Measurements from ENCODE around the gene DNM1. TPM values are rescaled to one million over a fixed set of nuclear protein-coding genes. Genes with fewer than 3 reads are reported as not detected.

The DNM1 gene
- total and polyA plus RNA-seq, 10 of the 15 experiments (the other 5 are each of a cell fraction or from before 2014, with no cell fraction given), result 0.06 to 0.67 (median 0.19) TPM; not detected in 3

DNA sequence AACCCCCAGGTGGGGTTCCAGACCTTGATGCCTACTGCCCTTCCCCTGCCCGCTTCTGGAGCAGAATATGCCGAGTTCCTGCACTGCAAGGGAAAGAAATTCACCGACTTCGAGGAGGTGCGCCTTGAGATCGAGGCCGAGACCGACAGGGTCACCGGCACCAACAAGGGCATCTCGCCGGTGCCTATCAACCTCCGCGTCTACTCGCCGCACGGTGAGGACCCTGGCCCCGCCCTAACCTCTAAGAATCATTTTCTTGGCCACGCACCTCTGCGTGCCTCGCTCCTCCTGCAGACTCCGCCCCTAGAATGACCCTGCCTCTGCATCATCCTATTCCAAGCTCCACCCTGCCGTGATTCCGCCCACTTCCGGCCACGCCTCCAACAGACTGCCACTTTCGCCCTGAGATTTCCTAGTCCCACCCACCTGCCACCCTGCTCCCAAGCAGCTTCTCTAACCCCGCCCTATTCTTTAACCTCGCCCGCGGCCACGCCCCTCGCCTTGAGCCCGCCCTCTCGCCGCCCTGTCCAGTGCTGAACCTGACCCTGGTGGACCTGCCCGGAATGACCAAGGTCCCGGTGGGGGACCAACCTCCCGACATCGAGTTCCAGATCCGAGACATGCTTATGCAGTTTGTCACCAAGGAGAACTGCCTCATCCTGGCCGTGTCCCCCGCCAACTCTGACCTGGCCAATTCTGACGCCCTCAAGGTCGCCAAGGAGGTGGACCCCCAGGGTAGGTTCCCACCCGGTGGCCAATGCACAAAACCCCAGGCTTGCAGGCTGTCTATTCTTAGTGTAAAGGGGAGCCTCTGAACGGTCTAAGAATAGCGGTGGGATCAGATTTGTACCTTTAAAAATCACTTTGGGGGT lies 15.6 kb downstream of the DNM1 start:
- ATAC-seq (peak; percentile 96), DNase-seq (ENCODE audit: low read depth, low spot score) (peak; percentile 83), FAIRE-seq (peak; percentile 95)
- Histone ChIP-seq H3K4me2 (ENCODE audit: control insufficient read depth, insufficient read depth) (peak overlapping the region; percentile 85), H3K27ac (ENCODE audit: control insufficient read depth, insufficient read depth) (no peak overlapping the region), H3K4me3 (peak overlapping the region; percentile 52; the same call in 1 of the 2 replicates), H3K9me3 (replicated peaks; ENCODE audit: control insufficient read depth, insufficient read depth, low read length) (no peaks in the 10 kb centered on the region), H4K20me1 (ENCODE audit: control insufficient read depth, insufficient read depth) (no peaks in the 10 kb centered on the region), H3K27me3 (replicated peaks in 1 of 2; ENCODE audit: control insufficient read depth in 2 of 2, insufficient read depth in 2 of 2, low read length in 1 of 2) (no peaks in the 10 kb centered on the region; a peak in 1 of 4 replicates), H3K79me2 (ENCODE audit: control insufficient read depth, insufficient read depth, low read length) (no peaks in the 10 kb centered on the region), H2AFZ (ENCODE audit: control insufficient read depth, low read depth, low read length) (peak overlapping the region; percentile 79), H3K9ac (ENCODE audit: control insufficient read depth, insufficient read depth, low read length) (0 out of 2 replicates have a peak overlapping the region, but pooled peaks have one; percentile 13), H3K4me1 (ENCODE audit: control insufficient read depth, insufficient read depth, low read length) (peaks cover 5% of the 10 kb centered on the region; the same call in 1 of the 2 replicates), H3K36me3 (ENCODE audit: control insufficient read depth in 2 of 2, insufficient read depth in 2 of 2, low read length in 1 of 2) (no peaks in the 10 kb centered on the region)
- SMC1A ChIA-PET (ENCODE audit: uncharacterized antibody, unreplicated experiment), result no interaction called here
- POLR2A ChIA-PET, result no interaction called here
- CTCF ChIA-PET, result interaction anchor here (1.1 kb wide), 1 partner anchor 152 kb away, joined by 3 read pairs; the partner anchor contains the start of gene NAIF1
- 9% methylated on average over 47 of the region's 47 CpGs for WGBS (ENCODE audit: insufficient coverage, insufficient replicate concordance, low lambda C conversion rate, missing lambda C conversion rate)
- intact Hi-C loops (cut with micrococcal nuclease; ENCODE audit: unreplicated experiment), result no loop called here
- no TSS peak for BruUV-seq (replicated peaks)
- RAD21 ChIA-PET (ENCODE audit: unreplicated experiment), result interaction anchor here (0.5 kb wide), 1 partner anchor 95 kb away, joined by 3 read pairs; no protein-coding TSS in a partner anchor
- in situ Hi-C loops (cut with MboI), result no loop called here
- TF ChIP-seq SPI1 (IDR thresholded peaks at IDR 0.05; ENCODE audit: borderline replicate concordance, insufficient read depth, low read depth, low read length), result no peak
- TF ChIP-seq, protein P1, sequence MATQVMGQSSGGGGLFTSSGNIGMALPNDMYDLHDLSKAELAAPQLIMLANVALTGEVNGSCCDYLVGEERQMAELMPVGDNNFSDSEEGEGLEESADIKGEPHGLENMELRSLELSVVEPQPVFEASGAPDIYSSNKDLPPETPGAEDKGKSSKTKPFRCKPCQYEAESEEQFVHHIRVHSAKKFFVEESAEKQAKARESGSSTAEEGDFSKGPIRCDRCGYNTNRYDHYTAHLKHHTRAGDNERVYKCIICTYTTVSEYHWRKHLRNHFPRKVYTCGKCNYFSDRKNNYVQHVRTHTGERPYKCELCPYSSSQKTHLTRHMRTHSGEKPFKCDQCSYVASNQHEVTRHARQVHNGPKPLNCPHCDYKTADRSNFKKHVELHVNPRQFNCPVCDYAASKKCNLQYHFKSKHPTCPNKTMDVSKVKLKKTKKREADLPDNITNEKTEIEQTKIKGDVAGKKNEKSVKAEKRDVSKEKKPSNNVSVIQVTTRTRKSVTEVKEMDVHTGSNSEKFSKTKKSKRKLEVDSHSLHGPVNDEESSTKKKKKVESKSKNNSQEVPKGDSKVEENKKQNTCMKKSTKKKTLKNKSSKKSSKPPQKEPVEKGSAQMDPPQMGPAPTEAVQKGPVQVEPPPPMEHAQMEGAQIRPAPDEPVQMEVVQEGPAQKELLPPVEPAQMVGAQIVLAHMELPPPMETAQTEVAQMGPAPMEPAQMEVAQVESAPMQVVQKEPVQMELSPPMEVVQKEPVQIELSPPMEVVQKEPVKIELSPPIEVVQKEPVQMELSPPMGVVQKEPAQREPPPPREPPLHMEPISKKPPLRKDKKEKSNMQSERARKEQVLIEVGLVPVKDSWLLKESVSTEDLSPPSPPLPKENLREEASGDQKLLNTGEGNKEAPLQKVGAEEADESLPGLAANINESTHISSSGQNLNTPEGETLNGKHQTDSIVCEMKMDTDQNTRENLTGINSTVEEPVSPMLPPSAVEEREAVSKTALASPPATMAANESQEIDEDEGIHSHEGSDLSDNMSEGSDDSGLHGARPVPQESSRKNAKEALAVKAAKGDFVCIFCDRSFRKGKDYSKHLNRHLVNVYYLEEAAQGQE (IDR thresholded peaks at IDR 0.05; ENCODE audit: low read depth, low read length), result peak; percentile 82
- TF ChIP-seq, protein P2, sequence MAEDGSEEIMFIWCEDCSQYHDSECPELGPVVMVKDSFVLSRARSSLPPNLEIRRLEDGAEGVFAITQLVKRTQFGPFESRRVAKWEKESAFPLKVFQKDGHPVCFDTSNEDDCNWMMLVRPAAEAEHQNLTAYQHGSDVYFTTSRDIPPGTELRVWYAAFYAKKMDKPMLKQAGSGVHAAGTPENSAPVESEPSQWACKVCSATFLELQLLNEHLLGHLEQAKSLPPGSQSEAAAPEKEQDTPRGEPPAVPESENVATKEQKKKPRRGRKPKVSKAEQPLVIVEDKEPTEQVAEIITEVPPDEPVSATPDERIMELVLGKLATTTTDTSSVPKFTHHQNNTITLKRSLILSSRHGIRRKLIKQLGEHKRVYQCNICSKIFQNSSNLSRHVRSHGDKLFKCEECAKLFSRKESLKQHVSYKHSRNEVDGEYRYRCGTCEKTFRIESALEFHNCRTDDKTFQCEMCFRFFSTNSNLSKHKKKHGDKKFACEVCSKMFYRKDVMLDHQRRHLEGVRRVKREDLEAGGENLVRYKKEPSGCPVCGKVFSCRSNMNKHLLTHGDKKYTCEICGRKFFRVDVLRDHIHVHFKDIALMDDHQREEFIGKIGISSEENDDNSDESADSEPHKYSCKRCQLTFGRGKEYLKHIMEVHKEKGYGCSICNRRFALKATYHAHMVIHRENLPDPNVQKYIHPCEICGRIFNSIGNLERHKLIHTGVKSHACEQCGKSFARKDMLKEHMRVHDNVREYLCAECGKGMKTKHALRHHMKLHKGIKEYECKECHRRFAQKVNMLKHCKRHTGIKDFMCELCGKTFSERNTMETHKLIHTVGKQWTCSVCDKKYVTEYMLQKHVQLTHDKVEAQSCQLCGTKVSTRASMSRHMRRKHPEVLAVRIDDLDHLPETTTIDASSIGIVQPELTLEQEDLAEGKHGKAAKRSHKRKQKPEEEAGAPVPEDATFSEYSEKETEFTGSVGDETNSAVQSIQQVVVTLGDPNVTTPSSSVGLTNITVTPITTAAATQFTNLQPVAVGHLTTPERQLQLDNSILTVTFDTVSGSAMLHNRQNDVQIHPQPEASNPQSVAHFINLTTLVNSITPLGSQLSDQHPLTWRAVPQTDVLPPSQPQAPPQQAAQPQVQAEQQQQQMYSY (CRISPR knock-in tag; IDR thresholded peaks at IDR 0.05), result no peak
- TF ChIP-seq CREM (IDR thresholded peaks at IDR 0.05; ENCODE audit: low read depth), result peak; percentile 29; the same call in 1 of the 2 replicates
- TF ChIP-seq JUNB (IDR thresholded peaks at IDR 0.05), result no peak
- TF ChIP-seq, protein P3, sequence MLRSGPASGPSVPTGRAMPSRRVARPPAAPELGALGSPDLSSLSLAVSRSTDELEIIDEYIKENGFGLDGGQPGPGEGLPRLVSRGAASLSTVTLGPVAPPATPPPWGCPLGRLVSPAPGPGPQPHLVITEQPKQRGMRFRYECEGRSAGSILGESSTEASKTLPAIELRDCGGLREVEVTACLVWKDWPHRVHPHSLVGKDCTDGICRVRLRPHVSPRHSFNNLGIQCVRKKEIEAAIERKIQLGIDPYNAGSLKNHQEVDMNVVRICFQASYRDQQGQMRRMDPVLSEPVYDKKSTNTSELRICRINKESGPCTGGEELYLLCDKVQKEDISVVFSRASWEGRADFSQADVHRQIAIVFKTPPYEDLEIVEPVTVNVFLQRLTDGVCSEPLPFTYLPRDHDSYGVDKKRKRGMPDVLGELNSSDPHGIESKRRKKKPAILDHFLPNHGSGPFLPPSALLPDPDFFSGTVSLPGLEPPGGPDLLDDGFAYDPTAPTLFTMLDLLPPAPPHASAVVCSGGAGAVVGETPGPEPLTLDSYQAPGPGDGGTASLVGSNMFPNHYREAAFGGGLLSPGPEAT (IDR thresholded peaks at IDR 0.05; ENCODE audit: low read depth), result no peak
- TF ChIP-seq, protein P4, sequence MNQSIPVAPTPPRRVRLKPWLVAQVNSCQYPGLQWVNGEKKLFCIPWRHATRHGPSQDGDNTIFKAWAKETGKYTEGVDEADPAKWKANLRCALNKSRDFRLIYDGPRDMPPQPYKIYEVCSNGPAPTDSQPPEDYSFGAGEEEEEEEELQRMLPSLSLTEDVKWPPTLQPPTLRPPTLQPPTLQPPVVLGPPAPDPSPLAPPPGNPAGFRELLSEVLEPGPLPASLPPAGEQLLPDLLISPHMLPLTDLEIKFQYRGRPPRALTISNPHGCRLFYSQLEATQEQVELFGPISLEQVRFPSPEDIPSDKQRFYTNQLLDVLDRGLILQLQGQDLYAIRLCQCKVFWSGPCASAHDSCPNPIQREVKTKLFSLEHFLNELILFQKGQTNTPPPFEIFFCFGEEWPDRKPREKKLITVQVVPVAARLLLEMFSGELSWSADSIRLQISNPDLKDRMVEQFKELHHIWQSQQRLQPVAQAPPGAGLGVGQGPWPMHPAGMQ (IDR thresholded peaks at IDR 0.05; ENCODE audit: borderline replicate concordance), result no peak
- TF ChIP-seq, protein P5, sequence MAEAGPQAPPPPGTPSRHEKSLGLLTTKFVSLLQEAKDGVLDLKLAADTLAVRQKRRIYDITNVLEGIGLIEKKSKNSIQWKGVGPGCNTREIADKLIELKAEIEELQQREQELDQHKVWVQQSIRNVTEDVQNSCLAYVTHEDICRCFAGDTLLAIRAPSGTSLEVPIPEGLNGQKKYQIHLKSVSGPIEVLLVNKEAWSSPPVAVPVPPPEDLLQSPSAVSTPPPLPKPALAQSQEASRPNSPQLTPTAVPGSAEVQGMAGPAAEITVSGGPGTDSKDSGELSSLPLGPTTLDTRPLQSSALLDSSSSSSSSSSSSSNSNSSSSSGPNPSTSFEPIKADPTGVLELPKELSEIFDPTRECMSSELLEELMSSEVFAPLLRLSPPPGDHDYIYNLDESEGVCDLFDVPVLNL (IDR thresholded peaks at IDR 0.05; ENCODE audit: low read depth, low read length), result no peak
- no peak for TF ChIP-seq STAT3 (IDR thresholded peaks at IDR 0.05; ENCODE audit: low read depth, low read length)
- TF ChIP-seq SP1 (IDR thresholded peaks at IDR 0.05; ENCODE audit: low read depth, low read length), result peak; percentile 55
